NCI-H2196 treated with DMSO at 0.1 percent for 48 hours (cell line): ENCODE measurements around the gene RASA3.

Experiments
- DNase-seq: peaks from one replicate; lab custom pipeline; 2025; ENCODE audit not compliant: unreplicated experiment; lab: John Stamatoyannopoulos, UW

RASA3 gene

GRCh38 chr13:113973218-113974164 lies 158.9 kb downstream of the RASA3 start, which contains the start of gene C13orf46:
TSS of gene C13orf46 (minus strand) at chr13:113974076. CDS start at chr13:113973997, 79 bp downstream.
- no peak for DNase-seq

DNA sequence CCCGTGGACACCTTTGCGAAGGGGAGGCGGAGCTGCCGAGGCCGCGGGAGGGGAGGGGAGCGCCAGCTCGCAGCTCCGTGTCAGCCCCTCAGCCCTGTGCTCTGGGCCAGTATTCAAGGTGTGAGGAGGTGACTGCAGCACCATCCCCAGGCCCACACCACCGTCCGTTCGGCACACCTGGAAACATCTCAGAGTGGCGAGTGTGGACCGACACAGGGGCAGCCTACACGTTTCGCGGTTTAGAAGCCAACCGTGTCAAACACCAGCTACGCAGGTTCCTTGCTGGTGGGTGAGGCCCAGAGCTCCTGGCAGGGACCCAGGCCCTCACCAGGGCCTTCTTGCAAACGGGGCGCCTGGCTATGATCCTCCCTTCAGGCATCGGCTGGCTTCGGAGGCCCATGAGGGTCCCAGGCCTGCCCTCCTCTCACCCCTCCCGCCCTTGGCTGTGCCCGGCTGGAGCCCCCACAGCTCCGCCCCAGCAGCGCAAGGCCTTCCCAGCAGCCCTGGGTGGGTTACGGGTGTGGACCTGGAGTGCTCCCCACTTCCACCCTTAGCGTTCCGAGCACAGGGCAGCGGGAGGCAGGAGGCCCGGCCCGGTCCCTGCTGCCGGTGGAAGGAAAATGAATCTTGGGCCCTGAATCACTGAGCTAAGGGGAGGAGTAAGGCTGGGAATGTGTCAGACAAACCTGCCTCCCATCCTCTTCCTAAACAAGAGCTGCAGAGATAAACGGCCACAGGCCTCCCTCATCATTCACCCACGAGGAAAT lies 159.8 kb downstream of the RASA3 start:
- DNase-seq, result no peak

GRCh38 chr13:113971471-113972231 lies 160.8 kb downstream of the RASA3 start:
- no peak for DNase-seq

DNA sequence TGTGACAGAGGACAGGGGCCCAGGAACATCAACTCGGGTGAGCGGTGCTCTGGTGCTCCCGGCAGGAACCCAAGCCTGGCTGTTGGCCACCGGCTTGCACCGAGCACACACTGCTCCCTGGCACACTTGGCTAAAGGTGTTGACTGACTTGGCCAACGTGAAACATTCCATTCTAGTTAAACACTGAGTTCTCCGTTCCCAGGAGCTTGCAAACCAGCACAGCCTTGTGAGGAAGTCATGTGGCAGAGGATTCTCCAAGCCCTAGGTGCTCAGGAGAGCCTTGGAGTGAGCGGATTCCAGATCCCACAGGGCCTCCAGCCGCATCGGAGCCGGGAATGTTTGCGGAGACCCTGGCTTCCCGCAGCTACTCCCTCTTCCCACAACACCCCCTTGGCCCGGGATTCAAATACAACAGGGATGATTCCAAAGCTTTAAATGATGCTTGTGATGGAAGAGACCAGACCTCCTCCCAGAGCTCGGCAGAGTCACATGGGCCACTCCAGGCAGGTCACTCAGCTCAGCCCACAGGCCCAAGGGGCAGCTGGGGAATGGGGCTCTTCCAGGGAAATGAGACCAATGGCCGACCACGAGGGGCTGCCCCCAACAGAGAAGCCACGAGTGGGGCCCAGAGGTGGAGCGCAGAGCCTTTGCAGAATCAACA lies 161.5 kb downstream of the RASA3 start:
- DNase-seq, result peak; percentile 51

DNA sequence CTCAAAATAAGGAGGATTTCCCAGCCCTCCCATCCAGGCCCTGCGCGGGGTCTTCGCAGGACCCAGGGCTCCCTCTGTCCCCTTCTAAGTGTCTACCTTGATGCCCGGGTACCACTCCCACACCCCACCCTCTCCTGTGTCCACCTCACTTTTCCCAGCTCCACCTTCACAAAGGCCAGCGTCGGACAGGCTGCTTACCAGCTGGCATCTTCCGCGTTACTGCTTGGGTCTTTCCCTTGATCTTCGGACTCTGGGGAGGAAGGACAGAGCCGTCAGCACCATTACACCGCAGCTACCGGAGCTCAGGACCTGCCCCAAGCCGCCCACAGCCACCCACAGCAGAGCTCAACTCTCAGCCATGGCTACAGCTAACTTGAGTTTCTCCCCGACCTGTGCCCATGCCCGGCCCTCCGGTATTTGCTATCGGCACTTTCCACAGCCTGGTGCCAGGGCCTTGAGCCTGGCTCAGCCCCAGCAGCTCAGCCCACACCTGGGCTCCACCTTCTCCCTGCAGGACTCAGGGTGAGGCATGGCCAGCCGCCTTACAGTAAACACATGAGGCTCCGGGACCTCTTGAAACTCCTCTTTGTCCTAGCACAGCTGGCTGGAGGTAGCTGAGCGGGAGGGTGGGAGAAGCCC lies 162.3 kb downstream of the RASA3 start:
- DNase-seq, result peak; percentile 34

GRCh38 chr13:113969311-113969972 lies 163.0 kb downstream of the RASA3 start:
- no peak for DNase-seq

GRCh38 chr13:113968463-113969310 lies 163.7 kb downstream of the RASA3 start:
- DNase-seq, result no peak

DNA sequence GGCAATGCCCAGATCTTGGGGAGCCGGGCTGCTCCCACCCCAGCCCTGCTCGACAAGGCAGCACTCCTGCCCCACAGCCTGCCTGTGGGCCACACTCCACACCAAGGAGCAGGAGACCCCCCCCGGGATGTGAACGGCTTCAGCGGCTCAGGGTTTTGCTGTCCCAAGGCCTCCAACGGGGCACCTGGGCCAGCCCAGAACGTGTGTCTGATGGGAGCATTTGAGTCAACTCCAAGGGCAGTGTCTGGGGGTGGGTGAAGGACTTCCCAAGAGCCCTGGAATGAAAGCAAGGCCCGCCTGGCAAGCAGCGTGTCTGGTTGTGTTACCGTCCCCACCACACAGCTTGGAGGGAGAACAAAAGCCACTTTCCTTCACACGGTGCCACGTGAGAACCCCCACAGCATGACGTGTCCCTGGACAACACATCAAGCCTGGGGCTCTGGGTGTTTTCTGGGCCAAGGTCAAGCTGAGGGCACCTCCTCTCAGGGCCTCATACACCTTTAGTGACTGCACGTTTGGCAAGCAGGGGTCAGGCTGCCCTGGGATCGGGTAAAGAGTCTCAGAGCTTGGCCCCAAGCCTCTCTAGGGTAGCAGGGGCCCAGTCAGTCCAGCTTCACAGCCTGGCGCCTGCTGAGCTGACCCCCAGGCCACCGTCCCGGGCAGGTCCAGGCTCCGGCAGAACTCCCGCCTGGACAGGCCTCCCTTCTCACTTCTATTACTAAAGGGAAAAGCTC lies 164.5 kb downstream of the RASA3 start:
- no peak for DNase-seq

DNA sequence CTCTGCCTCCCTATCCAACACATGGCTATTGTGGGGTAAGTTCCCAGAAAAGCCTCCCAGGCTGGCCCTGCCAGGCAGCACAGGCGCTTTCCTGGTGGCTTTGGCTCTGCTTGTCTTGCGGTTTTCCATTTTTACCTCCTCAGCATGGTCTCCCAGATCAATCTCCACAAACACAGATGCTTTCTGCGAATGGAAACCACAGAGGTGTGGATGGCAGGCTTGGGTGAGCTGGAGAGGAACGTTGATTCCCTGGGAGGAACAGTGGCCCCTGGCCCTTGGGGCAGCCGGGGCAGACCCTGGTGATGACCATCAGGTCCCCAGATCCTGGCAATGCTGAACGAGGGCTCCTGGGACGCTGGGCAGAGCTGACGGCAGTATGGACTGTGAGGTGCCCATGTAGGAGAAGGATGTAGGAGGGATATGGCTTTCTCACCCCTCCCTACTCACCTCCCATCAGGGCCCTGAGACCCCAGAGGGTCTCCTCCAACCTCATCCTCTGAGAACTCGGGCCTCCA lies 165.2 kb downstream of the RASA3 start:
- no peak for DNase-seq

- DNase-seq, result no peak
Observed at GRCh38 chr13:113965968-113966884, 166.2 kb downstream of the RASA3 start.

GRCh38 chr13:113965383-113965874 lies 167.0 kb downstream of the RASA3 start:
- DNase-seq, result no peak

DNA sequence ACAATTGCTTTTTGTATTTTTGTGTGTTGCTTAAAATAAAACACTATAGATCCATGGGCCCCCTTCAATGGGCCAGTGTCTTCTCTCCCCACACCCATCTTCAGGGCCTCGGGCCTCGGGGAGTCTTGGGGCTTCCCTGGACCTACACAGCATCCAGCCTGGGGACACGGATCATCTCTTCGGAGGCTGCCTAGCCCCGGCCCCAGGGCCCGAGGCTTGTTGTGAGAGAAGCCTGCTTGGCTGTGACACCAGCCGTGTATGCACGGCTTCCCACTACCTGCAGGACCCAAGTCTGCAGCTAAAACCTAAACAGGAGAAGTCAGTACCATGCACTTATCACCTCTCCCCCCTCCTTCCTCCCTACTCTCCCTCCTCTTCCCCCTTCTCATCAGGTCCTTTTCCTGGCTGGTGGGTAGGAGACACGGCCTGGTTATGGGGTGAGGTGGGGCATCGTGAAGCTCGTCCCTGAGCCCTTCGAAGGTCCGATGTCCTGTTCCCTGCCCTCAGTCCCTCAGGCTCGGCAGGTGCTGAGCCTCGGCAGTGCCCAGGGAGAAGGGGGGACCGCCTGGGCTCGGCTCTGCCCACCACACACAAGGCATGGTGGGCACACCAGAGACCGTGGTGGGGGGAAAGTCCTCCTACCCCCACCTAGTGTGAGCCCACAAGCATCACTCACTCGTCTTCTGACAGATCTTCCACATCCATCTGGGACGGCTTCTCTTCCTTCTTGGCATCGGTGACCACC lies 168.0 kb downstream of the RASA3 start:
- DNase-seq, result no peak

GRCh38 chr13:113963376-113963775 lies 169.0 kb downstream of the RASA3 start:
- DNase-seq, result no peak

GRCh38 chr13:113962975-113963374 lies 169.4 kb downstream of the RASA3 start:
- DNase-seq, result no peak

DNA sequence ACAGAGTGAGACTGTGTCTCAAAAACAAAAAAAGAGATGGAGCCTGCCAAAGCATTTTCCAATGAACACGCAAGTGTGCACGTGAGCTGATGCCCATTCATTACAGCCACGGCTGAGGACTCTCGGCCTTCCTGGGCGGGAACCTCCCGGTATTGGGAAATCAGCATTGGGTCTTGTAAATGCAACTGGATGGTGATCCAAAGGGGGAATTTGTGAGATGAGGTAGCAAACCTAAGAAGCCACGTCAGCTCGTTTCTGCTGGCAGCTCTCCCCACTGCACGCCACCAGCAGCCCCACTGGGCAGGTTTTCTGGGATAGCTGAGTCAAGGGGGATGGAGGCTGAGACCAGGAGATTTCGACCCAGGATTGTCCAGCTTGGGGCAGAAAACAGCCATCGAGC lies 170.0 kb downstream of the RASA3 start:
- DNase-seq, result no peak
